PFSK-1 (cell line): ENCODE results near the gene OR1N2.

Source experiments
- FOXP2 ChIP-seq: optimal IDR thresholded peaks from 2 replicates; pipeline ENCODE3; 2011; ENCODE audit warnings: borderline replicate concordance, control low read depth, inconsistent platforms; ENCODE audit not compliant: insufficient read depth; ENCODE audit errors: extremely low read length, extremely low read depth
- POLR2AphosphoS5 ChIP-seq: IDR thresholded peaks from 2 replicates; pipeline ENCODE4 v1.6.1; 2012; ENCODE audit warnings: low read depth, mild to moderate bottlenecking, control low read depth, low read length, moderate library complexity
- REST ChIP-seq, 2 experiments: IDR thresholded peaks; 2 replicates each; pipeline versions ENCODE4 v1.6.1 to v1.8.0; 2011 to 2012; ENCODE audit warnings: low read depth in 2 of 2, low read length in 2 of 2, control low read depth in 1 of 2, inconsistent platforms in 1 of 2, mild to moderate bottlenecking in 1 of 2, moderate library complexity in 1 of 2; ENCODE audit not compliant: insufficient read depth in 1 of 2
- SIN3A ChIP-seq: IDR thresholded peaks from 2 replicates; pipeline ENCODE4 v1.6.1; 2012; ENCODE audit warnings: mild to moderate bottlenecking, low read length, moderate library complexity, borderline replicate concordance; ENCODE audit not compliant: insufficient read depth
- TAF1 ChIP-seq: IDR thresholded peaks from 2 replicates; pipeline ENCODE4 v1.6.1; 2012; ENCODE audit warnings: low read length, control low read depth, borderline replicate concordance; ENCODE audit not compliant: insufficient read depth

The OR1N2 gene

GRCh38 chr9:122538757-122539156 is 14.2 kb upstream of the OR1N2 start:
- TF ChIP-seq POLR2AphosphoS5, result no peak
- TF ChIP-seq REST (IDR thresholded peaks at IDR 0.05; ENCODE audit: insufficient read depth in 1 of 2, low read depth in 2 of 2, low read length in 2 of 2), result no peak
- TF ChIP-seq FOXP2, result no peak
- TF ChIP-seq TAF1, result no peak
- TF ChIP-seq SIN3A, result no peak

- TF ChIP-seq SIN3A, result no peak
- no peak for TF ChIP-seq POLR2AphosphoS5
- TF ChIP-seq REST (IDR thresholded peaks at IDR 0.05; ENCODE audit: insufficient read depth in 1 of 2, low read depth in 2 of 2, low read length in 2 of 2), result no peak
- TF ChIP-seq FOXP2, result no peak
- no peak for TF ChIP-seq TAF1
Measured at GRCh38 chr9:122546196-122546595, 6.7 kb upstream of the OR1N2 start.

GRCh38 chr9:122551371-122551770 is 1.5 kb upstream of the OR1N2 start:
- TF ChIP-seq FOXP2 (no peak), TAF1 (no peak)

GRCh38 chr9:122561446-122561845 is 8.5 kb downstream of the OR1N2 start:
- no peak for TF ChIP-seq FOXP2
- no peak for TF ChIP-seq REST (IDR thresholded peaks at IDR 0.05; ENCODE audit: insufficient read depth in 1 of 2, low read depth in 2 of 2, low read length in 2 of 2)
- no peak for TF ChIP-seq POLR2AphosphoS5
- no peak for TF ChIP-seq TAF1
- TF ChIP-seq SIN3A, result no peak

GRCh38 chr9:122562134-122562760 is 9.3 kb downstream of the OR1N2 start:
- TF ChIP-seq SIN3A, result no peak

GRCh38 chr9:122567901-122568300 is 15.0 kb downstream of the OR1N2 start:
- TF ChIP-seq TAF1 (no peak), REST (IDR thresholded peaks at IDR 0.05; ENCODE audit: insufficient read depth in 1 of 2, low read depth in 2 of 2, low read length in 2 of 2) (no peak), POLR2AphosphoS5 (no peak), SIN3A (no peak), FOXP2 (no peak)
